ENCODE measurements around the gene CDC123. TPM values are rescaled to one million over a fixed set of nuclear protein-coding genes. Genes with fewer than 3 reads are reported as not detected.

CDC123 gene
- total RNA-seq, 1 experiment from 2014 or later: 74.2 TPM

DNA sequence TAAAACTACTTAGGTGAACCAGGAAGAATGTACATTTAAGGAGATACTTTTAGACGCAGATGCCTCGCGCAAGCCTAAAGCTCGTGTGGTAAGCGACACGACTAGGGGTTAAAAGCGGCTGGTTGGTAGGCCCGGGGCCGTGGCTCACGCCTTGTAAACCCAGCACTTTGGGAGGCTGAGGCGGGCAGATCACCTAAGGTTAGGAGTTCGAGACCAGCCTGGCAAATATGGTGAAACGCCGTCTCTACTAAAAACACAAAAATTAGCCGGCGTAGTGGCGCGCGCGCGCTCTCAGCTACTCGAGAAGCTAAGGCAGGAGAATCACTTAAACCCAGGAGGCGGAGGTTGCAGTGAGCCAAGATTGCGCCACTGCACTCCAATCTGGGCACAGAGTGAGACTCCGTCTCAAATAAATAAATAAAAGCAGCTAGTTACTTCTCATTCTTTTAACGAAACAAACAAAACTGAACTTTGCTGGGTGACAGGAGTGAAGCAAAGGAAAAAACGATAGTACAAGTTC, 1.2 kb upstream of the CDC123 start:
- peaks cover 85% of the 10 kb centered on the region for H3K79me2 ChIP-seq (ENCODE audit: low read length)
- ChIA-PET CTCF (interaction anchor here (0.6 kb wide), 1 partner anchor 1991 kb away, joined by 7 read pairs; no protein-coding TSS in a partner anchor), POLR2A (ENCODE audit: unreplicated experiment) (no interaction called here)
- H3K9me3 ChIP-seq (ENCODE audit: low read length): no peaks in the 10 kb centered on the region
- DNase-seq (peak; percentile 1), ATAC-seq (peak; percentile 14; the same call in 1 of the 2 replicates)
- H3K36me3 ChIP-seq (ENCODE audit: low read depth, low read length): peaks cover 7% of the 10 kb centered on the region; the same call in 1 of the 2 replicates
- H2AFZ ChIP-seq (ENCODE audit: low read length): peak overlapping the region; percentile 89; the same call in 1 of the 2 replicates
- no peak for TF ChIP-seq EZH2 (IDR thresholded peaks at IDR 0.05; ENCODE audit: low read length, unreplicated experiment)
- TF ChIP-seq, protein P1, sequence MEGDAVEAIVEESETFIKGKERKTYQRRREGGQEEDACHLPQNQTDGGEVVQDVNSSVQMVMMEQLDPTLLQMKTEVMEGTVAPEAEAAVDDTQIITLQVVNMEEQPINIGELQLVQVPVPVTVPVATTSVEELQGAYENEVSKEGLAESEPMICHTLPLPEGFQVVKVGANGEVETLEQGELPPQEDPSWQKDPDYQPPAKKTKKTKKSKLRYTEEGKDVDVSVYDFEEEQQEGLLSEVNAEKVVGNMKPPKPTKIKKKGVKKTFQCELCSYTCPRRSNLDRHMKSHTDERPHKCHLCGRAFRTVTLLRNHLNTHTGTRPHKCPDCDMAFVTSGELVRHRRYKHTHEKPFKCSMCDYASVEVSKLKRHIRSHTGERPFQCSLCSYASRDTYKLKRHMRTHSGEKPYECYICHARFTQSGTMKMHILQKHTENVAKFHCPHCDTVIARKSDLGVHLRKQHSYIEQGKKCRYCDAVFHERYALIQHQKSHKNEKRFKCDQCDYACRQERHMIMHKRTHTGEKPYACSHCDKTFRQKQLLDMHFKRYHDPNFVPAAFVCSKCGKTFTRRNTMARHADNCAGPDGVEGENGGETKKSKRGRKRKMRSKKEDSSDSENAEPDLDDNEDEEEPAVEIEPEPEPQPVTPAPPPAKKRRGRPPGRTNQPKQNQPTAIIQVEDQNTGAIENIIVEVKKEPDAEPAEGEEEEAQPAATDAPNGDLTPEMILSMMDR (conservative IDR thresholded peaks at IDR 0.05; ENCODE audit: low read depth, low read length): no peak
- no peak for TF ChIP-seq EZH2phosphoT487 (IDR thresholded peaks at IDR 0.05; ENCODE audit: borderline replicate concordance, low read length)
- H3K9me2 ChIP-seq (replicated peaks; ENCODE audit: low read length): no peaks in the 10 kb centered on the region
- no TSS peak for BruUV-seq (replicated peaks)
- peak overlapping the region; percentile 93 for H3K9ac ChIP-seq (ENCODE audit: low read length)
- H3K4me1 ChIP-seq (ENCODE audit: insufficient read depth, low read length): peaks cover 11% of the 10 kb centered on the region; the same call in 1 of the 2 replicates
- H3K27ac ChIP-seq (ENCODE audit: low read length): peak overlapping the region; percentile 77
- H3K4me3 ChIP-seq (ENCODE audit: low read length): peak overlapping the region; percentile 98
- H4K20me1 ChIP-seq (ENCODE audit: low read length): peaks cover 4% of the 10 kb centered on the region; the same call in 1 of the 2 replicates
- intact Hi-C loops (cut with micrococcal nuclease): no loop called here
- H3K27me3 ChIP-seq (ENCODE audit: low read length): no peaks in the 10 kb centered on the region
- no peaks in the 10 kb centered on the region for H3F3A ChIP-seq (ENCODE audit: low read length, unreplicated experiment)
- H3K4me2 ChIP-seq (ENCODE audit: low read length): peak overlapping the region; percentile 90

DNA sequence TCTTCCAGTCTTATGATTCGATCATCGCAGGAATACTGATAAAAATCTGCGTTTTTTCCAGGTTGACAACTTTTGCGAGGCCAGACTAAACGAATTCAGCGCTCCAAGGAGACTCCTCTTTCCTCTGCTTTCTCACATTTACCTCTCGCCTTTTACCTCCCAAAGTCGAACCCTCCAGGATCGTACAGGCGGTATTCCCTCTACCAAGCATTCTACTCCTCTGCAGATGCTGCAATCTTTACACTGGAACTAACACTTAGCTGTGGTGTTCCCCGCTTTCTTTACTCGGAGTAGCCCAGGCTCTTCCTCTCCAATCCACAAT, 746 bp upstream of the CDC123 start:
- no peak; the same call in 1 of the 2 replicates for ATAC-seq
- Histone ChIP-seq H3K9me3 (ENCODE audit: low read length) (no peaks in the 10 kb centered on the region), H3K4me2 (ENCODE audit: low read length) (peak overlapping the region; percentile 90), H3K36me3 (ENCODE audit: low read depth, low read length) (peaks cover 7% of the 10 kb centered on the region; the same call in 1 of the 2 replicates), H2AFZ (ENCODE audit: low read length) (peak overlapping the region; percentile 89), H4K20me1 (ENCODE audit: low read length) (peaks cover 4% of the 10 kb centered on the region; the same call in 1 of the 2 replicates), H3K4me3 (ENCODE audit: low read length) (peak overlapping the region; percentile 98), H3K9me2 (replicated peaks; ENCODE audit: low read length) (no peaks in the 10 kb centered on the region), H3F3A (ENCODE audit: low read length, unreplicated experiment) (no peaks in the 10 kb centered on the region), H3K9ac (ENCODE audit: low read length) (peak overlapping the region; percentile 93), H3K4me1 (ENCODE audit: insufficient read depth, low read length) (peaks cover 11% of the 10 kb centered on the region; the same call in 1 of the 2 replicates), H3K27me3 (ENCODE audit: low read length) (no peaks in the 10 kb centered on the region), H3K27ac (ENCODE audit: low read length) (peak overlapping the region; percentile 77), H3K79me2 (ENCODE audit: low read length) (peaks cover 82% of the 10 kb centered on the region)
- ChIA-PET CTCF (no interaction called here), POLR2A (ENCODE audit: unreplicated experiment) (interaction anchor here (0.6 to 1.1 kb wide), 2 partner anchors 25 to 439 kb away, joined by 3 to 9 read pairs; no protein-coding TSS in a partner anchor)
- TF ChIP-seq, protein P1 (conservative IDR thresholded peaks at IDR 0.05; ENCODE audit: low read depth, low read length): no peak
- TF ChIP-seq EZH2 (IDR thresholded peaks at IDR 0.05; ENCODE audit: low read length, unreplicated experiment) (no peak), EZH2phosphoT487 (IDR thresholded peaks at IDR 0.05; ENCODE audit: borderline replicate concordance, low read length) (no peak)
- intact Hi-C loops (cut with micrococcal nuclease): no loop called here
- peak; percentile 1 for DNase-seq
- TSS peak; percentile 52 for BruUV-seq (replicated peaks)
